Endothelial cell of umbilical vein (primary cell): ENCODE measurements around the gene TRIM56. TPM values are rescaled to one million over a fixed set of nuclear protein-coding genes. Genes with fewer than 3 reads are reported as not detected.

ENCODE experiments used
- BruUV-seq: library from RNA; stranded (reverse); fragments of 400-500 nt; replicated peaks from 2 replicates; lab custom pipeline; 2021; lab: Mats Ljungman, UMichigan
- CTCF ChIA-PET: fragments of 300-600, 350-600 bp; sonication (Branson Sonifier 250); formaldehyde crosslinking; loops from one replicate; lab custom pipeline; 2021; ENCODE audit warnings: antibody characterized with exemption, inconsistent platforms; lab: Charles Lee
- POLR2A ChIA-PET: fragments of 300-600, 350-600 bp; sonication (Branson Sonifier 250); formaldehyde crosslinking; loops from one replicate; lab custom pipeline; 2021; ENCODE audit warnings: antibody characterized with exemption, inconsistent platforms; lab: Charles Lee
- DNase-seq: peaks from one replicate; pipeline ENCODE4 v3.0.0-alpha.2; 2011; ENCODE audit warnings: low read depth, low spot score
- FAIRE-seq: peaks from 2 replicates; lab custom pipeline; 2011; peaks lifted over from hg19 to GRCh38; lab: Jason Lieb, UNC
- H2AFZ ChIP-seq: 2 replicates; pipeline ENCODE4 v1.6.0; 2012; ENCODE audit warnings: low read depth, low read length, control low read depth, inconsistent platforms
- H3K27ac ChIP-seq: 2 replicates; pipeline ENCODE4 v1.5.1; 2011; ENCODE audit warnings: low read depth, mild to moderate bottlenecking, control low read depth, low read length, moderate library complexity; ENCODE audit not compliant: insufficient read depth
- H3K27me3 ChIP-seq, 2 experiments: 2 replicates each; pipeline versions ENCODE4 v1.6.0 to v1.6.1; 2011; ENCODE audit warnings: low read length in 2 of 2, mixed read lengths in 1 of 2; ENCODE audit not compliant: control insufficient read depth in 2 of 2, insufficient read depth in 2 of 2
- H3K36me3 ChIP-seq, 2 experiments: 2 replicates in 1 of 2; 3 replicates in 1 of 2; pipeline ENCODE4 v1.5.1; 2011; ENCODE audit warnings: low read length in 2 of 2, mild to moderate bottlenecking in 1 of 2, moderate library complexity in 1 of 2; ENCODE audit not compliant: control insufficient read depth in 2 of 2, insufficient read depth in 2 of 2; ENCODE audit errors: extremely low read depth in 1 of 2
- H3K4me1 ChIP-seq: 3 replicates; pipeline ENCODE4 v1.5.1; 2011; ENCODE audit warnings: mild to moderate bottlenecking, low read length; ENCODE audit not compliant: control insufficient read depth, insufficient read depth; ENCODE audit errors: extremely low read depth
- H3K4me2 ChIP-seq: 2 replicates; pipeline ENCODE4 v1.6.1; 2011; ENCODE audit warnings: low read length, control low read depth, mixed read lengths; ENCODE audit not compliant: insufficient read depth
- H3K4me3 ChIP-seq, 3 experiments: fragments of 200-600 bp in 1 of 3; sonication (generic), shearing (Covaris generic) in 1 of 3; replicated peaks in 1 of 3; 2 replicates each; pipeline ENCODE4 v1.5.1; 2011 to 2016; ENCODE audit warnings: control low read depth in 3 of 3, low read length in 3 of 3, mild to moderate bottlenecking in 2 of 3, inconsistent platforms in 1 of 3, low read depth in 1 of 3, moderate library complexity in 1 of 3; ENCODE audit not compliant: insufficient read depth in 1 of 3
- H3K79me2 ChIP-seq: 2 replicates; pipeline ENCODE4 v1.6.0; 2012; ENCODE audit warnings: low read length, inconsistent platforms; ENCODE audit not compliant: control insufficient read depth, insufficient read depth
- H3K9ac ChIP-seq: replicated peaks from 2 replicates; pipeline ENCODE3; 2011; ENCODE audit warnings: low read length, control low read depth; ENCODE audit not compliant: insufficient read depth; ENCODE audit errors: extremely low read depth
- H3K9me1 ChIP-seq: replicated peaks from 3 replicates; pipeline ENCODE4 v1.6.0; 2011; ENCODE audit warnings: mild to moderate bottlenecking, low read length; ENCODE audit not compliant: control insufficient read depth, insufficient read depth; ENCODE audit errors: extremely low read depth
- H3K9me3 ChIP-seq: replicated peaks from 2 replicates; pipeline ENCODE4 v1.5.1; 2012; ENCODE audit warnings: low read length, inconsistent platforms; ENCODE audit not compliant: control insufficient read depth, insufficient read depth
- H4K20me1 ChIP-seq: replicated peaks from 2 replicates; pipeline ENCODE3; 2011; ENCODE audit warnings: mild to moderate bottlenecking, low read length; ENCODE audit not compliant: control insufficient read depth, insufficient read depth; ENCODE audit errors: extremely low read depth
- EZH2 ChIP-seq: IDR thresholded peaks from 2 replicates; pipeline ENCODE4 v1.6.1; 2012; ENCODE audit warnings: borderline replicate concordance, low read depth, mild to moderate bottlenecking, moderate library complexity, low read length, inconsistent platforms; ENCODE audit not compliant: severe bottlenecking
- FOS ChIP-seq: IDR thresholded peaks from 2 replicates; pipeline ENCODE4 v1.6.1; 2011; ENCODE audit warnings: mild to moderate bottlenecking, low read length, moderate library complexity, borderline replicate concordance; ENCODE audit not compliant: insufficient read depth
- GATA2 ChIP-seq: IDR thresholded peaks from 2 replicates; pipeline ENCODE4 v1.7.0; 2011; ENCODE audit warnings: low read depth, mild to moderate bottlenecking, moderate library complexity, mixed read lengths, low read length; ENCODE audit not compliant: insufficient read length, insufficient read depth
- JUN ChIP-seq: IDR thresholded peaks from 2 replicates; pipeline ENCODE4 v1.6.1; 2011; ENCODE audit warnings: borderline replicate concordance, low read depth; ENCODE audit not compliant: insufficient read length, insufficient read depth
- MYC ChIP-seq: IDR thresholded peaks from one replicate; pipeline ENCODE4 v1.6.1; 2011; ENCODE audit warnings: mild to moderate bottlenecking, low read depth, low read length
- POLR2A ChIP-seq: IDR thresholded peaks from 2 replicates; pipeline ENCODE4 v1.6.1; 2012; ENCODE audit warnings: low read depth, mild to moderate bottlenecking, control low read depth, low read length
- POLR2AphosphoS5 ChIP-seq: IDR thresholded peaks from 2 replicates; pipeline ENCODE4 v1.6.1; 2012; ENCODE audit warnings: low read depth, mild to moderate bottlenecking, control low read depth, low read length, moderate library complexity; ENCODE audit not compliant: insufficient read depth
- dilution Hi-C: fragments of 300-500 bp; cut with MboI; formaldehyde crosslinking; loops from one replicate; pipeline ENCODE4 v1.15.0; 2019; ENCODE audit warnings: low sequenced_read_pairs; ENCODE audit not compliant: extremely low pct_ligation_motif_present
- intact Hi-C: fragments of 100-400 bp; cut with micrococcal nuclease; formaldehyde crosslinking; loops from one replicate; pipeline ENCODE4 v1.10.0; 2022
- polyA plus RNA-seq, 4 experiments: library from polyadenylated mRNA; depleted of rRNA in 3 of 4; stranded (reverse) in 3 of 4; unstranded in 1 of 4; fragments of >200 nt; gene quantifications; 2 replicates each; pipeline versions ENCODE4 v1.2.1 to v1.2.3, GENCODE V29; 2011 to 2012; ENCODE audit warnings: missing spikeins in 1 of 4
- total RNA-seq: library from RNA; stranded (reverse); gene quantifications from 2 replicates; pipeline ENCODE4 v1.2.3, GENCODE V29; 2021
- TF ChIP-seq, protein P1 (sequence below): IDR thresholded peaks from 2 replicates; pipeline ENCODE4 v1.6.1; 2011; ENCODE audit not compliant: insufficient read depth, insufficient read length
- TF ChIP-seq, protein P2 (sequence below), 2 donors: IDR thresholded peaks; 1 replicate in 1 of 2; 2 replicates in 1 of 2; pipeline ENCODE4 v1.5.1; 2011; ENCODE audit warnings: low read length in 2 of 2, mild to moderate bottlenecking in 2 of 2, moderate library complexity in 2 of 2, control low read depth in 1 of 2, inconsistent platforms in 1 of 2, low read depth in 1 of 2; ENCODE audit not compliant: insufficient read depth in 1 of 2; ENCODE audit errors: extremely low read depth in 1 of 2

TRIM56 gene
- total and polyA plus RNA-seq, 2 donors (not counting 3 experiments of a cell fraction or from before 2014, with no cell fraction given), result 2.3 to 25.1 TPM

DNA sequence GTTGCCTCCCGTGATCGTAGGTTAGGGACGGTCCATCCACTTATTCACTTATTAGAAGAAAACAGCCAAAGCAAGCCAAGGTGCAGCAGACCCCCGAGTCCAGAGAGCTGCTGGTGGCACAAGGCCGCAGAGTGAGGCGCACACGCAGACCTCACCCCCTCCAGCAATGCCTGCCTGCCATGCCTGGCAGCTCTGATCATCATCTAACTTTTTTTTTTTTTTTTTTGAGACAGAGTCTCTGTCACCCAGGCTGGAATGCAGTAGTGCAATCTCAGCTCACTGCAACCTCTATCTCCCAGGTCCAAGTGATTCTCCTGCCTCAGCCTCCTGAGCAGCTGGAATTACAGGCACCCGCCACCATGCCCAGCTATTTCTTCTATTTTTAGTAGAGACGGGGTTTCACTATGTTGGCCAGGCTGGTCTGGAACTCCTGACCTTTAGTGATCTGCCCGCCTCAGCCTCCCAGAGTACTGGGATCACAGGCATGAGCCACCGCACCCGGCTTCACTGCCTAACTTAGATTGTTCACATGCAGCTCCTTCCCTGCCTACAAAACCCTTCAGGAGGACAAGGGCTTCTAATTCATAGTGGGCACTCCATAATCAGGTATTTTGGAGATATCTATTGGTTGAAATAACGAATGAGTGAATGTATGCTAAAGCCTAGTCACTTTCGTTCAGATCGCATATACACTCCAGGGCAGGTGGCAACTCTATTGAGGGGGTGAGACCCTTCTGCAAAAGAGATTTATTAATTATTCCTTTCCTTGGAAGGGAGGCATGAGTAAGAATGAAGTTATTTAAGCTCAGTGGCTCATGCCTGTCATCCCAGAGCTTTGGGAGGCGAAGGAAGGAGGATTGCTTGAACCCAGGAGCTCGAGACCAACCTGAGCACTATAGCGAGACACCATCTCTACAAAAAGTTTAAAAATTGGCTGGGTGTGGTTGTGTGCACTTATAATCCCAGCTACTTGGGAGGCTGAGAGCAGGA is 15.9 kb downstream of the TRIM56 start:
- Histone ChIP-seq H2AFZ (no peak overlapping the region), H3K79me2 (peaks cover 9% of the 10 kb centered on the region), H3K9ac (peak overlapping the region; percentile 61), H3K9me1 (no peaks in the 10 kb centered on the region), H4K20me1 (no peaks in the 10 kb centered on the region), H3K27me3 (no peaks in the 10 kb centered on the region), H3K4me3 (no peak overlapping the region), H3K36me3 (no peaks in the 10 kb centered on the region), H3K9me3 (no peaks in the 10 kb centered on the region), H3K27ac (peak overlapping the region; percentile 89), H3K4me2 (peak overlapping the region; percentile 16), H3K4me1 (peaks cover 39% of the 10 kb centered on the region)
- TF ChIP-seq POLR2AphosphoS5, result no peak
- no peak for TF ChIP-seq EZH2
- no peak for TF ChIP-seq POLR2A
- TF ChIP-seq, protein P1, sequence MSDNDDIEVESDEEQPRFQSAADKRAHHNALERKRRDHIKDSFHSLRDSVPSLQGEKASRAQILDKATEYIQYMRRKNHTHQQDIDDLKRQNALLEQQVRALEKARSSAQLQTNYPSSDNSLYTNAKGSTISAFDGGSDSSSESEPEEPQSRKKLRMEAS, result no peak
- no peak for TF ChIP-seq FOS
- TF ChIP-seq, protein P2, sequence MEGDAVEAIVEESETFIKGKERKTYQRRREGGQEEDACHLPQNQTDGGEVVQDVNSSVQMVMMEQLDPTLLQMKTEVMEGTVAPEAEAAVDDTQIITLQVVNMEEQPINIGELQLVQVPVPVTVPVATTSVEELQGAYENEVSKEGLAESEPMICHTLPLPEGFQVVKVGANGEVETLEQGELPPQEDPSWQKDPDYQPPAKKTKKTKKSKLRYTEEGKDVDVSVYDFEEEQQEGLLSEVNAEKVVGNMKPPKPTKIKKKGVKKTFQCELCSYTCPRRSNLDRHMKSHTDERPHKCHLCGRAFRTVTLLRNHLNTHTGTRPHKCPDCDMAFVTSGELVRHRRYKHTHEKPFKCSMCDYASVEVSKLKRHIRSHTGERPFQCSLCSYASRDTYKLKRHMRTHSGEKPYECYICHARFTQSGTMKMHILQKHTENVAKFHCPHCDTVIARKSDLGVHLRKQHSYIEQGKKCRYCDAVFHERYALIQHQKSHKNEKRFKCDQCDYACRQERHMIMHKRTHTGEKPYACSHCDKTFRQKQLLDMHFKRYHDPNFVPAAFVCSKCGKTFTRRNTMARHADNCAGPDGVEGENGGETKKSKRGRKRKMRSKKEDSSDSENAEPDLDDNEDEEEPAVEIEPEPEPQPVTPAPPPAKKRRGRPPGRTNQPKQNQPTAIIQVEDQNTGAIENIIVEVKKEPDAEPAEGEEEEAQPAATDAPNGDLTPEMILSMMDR (IDR thresholded peaks at IDR 0.05; ENCODE audit: extremely low read depth in 1 of 2, insufficient read depth in 1 of 2, low read depth in 1 of 2, low read length in 2 of 2), result no peak
- no peak for TF ChIP-seq MYC
- no peak for TF ChIP-seq GATA2
- TF ChIP-seq JUN, result no peak
- ChIA-PET CTCF (interaction anchor here (0.7 to 6.1 kb wide), 12 partner anchors 8 to 231 kb away, joined by 3 to 38 read pairs (median 4); partner anchors contain the start of gene SERPINE1), POLR2A (interaction anchor here (0.6 to 3.2 kb wide), 8 partner anchors 11 to 54 kb away, joined by 3 to 38 read pairs (median 12); partner anchors contain the start of gene SERPINE1)
- intact Hi-C loops (loop anchor here (1.0 kb wide), 4 partner anchors 7 to 25 kb away; no protein-coding TSS in a partner anchor), dilution Hi-C loops (no loop called here)
- FAIRE-seq (peak; percentile 55), DNase-seq (no peak)
- no TSS peak for BruUV-seq
